ENCODE data around the gene G6PD.

DNA sequence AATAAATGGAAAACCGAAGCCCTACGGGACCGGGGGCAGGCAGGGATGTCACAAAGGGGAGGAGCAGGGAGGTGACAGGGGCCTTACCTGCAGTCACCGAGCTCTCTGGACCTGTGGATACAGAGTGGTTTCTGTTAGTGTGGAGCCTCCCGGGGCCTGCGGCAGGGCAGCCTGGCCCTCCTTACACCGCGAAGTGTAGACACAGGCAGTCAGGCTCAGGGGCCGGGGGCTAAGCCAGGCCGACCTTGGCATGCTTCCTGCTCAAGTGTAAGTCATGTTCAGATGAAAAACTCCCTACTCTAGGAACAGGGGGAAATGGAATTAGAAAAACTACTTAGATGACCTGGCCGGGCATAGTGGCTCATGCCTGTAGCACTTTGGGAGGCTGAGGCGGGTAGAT lies 34.9 kb downstream of the G6PD start:
- TF ChIP-seq, protein P1, sequence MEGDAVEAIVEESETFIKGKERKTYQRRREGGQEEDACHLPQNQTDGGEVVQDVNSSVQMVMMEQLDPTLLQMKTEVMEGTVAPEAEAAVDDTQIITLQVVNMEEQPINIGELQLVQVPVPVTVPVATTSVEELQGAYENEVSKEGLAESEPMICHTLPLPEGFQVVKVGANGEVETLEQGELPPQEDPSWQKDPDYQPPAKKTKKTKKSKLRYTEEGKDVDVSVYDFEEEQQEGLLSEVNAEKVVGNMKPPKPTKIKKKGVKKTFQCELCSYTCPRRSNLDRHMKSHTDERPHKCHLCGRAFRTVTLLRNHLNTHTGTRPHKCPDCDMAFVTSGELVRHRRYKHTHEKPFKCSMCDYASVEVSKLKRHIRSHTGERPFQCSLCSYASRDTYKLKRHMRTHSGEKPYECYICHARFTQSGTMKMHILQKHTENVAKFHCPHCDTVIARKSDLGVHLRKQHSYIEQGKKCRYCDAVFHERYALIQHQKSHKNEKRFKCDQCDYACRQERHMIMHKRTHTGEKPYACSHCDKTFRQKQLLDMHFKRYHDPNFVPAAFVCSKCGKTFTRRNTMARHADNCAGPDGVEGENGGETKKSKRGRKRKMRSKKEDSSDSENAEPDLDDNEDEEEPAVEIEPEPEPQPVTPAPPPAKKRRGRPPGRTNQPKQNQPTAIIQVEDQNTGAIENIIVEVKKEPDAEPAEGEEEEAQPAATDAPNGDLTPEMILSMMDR (IDR thresholded peaks at IDR 0.05): no peak
- TF ChIP-seq POLR2AphosphoS5 (IDR thresholded peaks at IDR 0.05; ENCODE audit: insufficient read depth in 1 of 2, low read depth in 1 of 2) (no peak), POLR2A (IDR thresholded peaks at IDR 0.05) (no peak)
